ENCODE measurements around the gene IL31RA.

IL31RA gene

DNA sequence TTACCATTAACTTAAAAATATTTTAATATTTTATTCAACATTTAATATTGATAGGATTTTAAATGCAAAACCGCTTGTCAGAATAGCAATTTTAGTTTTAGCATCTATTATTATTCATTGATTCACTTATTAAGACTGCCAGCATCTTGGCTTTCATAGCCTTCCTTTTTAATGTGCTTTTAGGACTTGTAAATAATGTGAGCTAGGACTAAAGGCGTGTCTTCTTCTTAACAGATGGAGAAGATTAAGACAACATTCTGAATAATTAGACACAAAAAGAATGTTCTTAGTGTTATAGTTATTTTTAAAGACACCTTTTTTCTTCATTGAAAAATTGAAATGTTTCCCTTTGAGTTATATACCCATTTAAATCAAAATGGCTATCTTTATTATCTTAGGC, 6.9 kb downstream of the IL31RA start:
- no peak for DNase-seq

DNA sequence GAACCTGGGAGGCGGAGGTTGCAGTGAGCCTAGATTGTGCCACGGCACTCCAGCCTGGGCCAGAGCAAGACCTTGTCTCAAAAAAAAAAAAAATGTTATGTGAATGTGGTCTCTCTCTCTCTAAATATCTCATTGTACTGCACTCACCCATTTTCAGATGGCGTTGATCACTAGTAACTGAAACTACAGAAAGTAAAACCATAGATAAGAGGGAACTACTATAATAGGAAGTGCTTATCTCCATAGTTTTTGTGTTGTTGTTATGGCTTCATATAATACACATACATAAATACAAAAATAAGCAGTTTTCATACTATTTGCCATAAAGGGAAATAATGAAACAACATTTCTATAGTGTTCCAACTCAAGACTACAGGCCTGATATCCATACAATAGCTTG, 9.1 kb downstream of the IL31RA start:
- DNase-seq: no peak

DNA sequence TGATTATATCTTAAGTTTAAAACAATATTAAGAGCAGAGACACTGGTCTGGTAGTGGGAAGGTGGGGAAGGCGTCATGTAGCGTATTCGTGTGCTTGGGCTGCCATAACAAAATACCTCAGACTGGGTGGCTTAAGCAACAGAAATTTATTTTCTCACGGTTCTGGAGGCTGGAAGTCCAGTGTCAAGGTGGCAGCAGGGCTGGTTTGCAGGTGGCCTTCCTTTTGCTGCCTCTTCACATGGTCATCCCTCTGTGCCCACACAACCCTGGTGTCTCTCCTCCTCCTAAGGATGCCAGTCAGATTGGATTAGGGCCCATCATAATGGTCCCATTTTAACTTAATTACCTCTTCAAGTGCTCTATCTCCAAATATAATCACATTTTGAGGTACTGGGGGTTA, 9.6 kb downstream of the IL31RA start:
- no peak for DNase-seq

DNA sequence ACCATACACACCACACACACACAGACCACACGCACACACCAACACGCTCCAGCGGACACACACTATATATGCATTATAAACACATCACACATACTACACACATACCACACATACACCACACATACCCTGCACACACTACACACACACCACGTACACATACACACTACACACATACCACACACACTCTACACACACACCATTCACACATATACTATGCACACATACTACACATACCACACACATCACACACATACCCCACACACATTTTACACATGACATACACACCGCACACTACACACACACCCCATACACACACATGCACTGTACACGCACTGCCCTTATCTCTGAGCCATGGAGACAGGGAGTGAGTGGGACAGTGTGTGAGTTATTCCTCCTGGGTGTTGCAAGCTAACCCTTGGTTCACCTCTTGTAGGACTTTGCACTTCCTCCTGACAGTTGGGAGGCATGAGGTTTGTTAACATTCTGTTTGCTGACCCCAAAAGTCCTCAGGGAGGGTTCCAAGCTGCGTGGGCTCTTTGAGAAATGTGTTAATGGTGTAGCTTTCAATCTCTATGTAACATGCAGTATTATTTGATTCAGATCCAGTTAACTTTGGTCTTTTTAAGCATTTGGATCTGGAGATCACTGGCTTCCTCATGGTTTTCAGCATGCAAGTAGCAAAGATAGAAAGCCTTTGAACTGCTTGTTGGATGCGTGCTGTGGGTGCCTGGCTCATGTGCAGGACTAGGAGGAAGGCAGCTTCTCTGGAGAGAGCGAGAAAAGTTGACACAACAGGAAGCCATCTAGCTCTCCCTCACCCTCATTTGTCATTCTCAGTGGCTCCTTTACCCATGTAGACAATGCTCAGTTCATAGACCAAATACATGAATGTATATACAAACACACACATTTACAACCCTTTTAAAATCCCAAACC, 13.7 kb downstream of the IL31RA start:
- no peak for DNase-seq

DNA sequence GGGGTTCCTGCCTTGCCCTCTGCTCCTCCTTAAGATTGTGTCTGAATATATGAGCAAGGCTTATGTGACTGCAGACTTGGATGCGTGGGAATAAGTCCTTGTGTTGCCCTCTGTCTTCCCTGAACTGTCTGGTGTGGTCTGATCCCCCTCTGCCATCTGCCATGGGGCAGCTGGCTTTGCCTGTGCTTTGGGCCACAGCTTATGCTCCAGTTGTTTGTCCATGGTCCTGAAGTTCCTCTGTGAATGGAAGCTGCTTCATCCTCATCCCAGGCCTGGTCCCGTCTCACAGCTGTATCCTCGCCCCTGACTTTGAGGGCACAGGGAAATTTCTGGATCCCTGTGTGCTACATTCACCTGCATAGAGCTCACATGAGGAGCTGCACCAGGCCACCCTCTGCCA, 14.7 kb downstream of the IL31RA start:
- no peak for DNase-seq

DNA sequence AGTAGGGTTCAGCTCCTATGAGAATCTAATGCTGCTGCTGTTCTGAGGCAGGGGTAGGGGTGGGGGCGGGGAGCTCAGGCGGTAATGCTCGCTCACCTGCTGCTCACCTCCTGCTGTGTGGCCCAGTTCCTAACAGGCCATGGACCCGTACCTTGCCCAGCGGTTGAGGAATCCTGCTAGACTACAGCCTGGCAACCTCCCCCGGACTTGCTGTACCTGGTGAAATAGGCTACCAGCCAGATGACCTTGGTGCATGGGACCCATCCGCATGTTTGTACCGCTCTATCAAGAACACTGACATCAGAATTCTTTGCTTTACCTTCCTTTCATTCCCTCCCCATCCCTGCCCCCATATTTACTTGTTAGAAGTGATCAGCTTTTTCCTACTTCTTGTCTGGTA, 15.3 kb downstream of the IL31RA start:
- DNase-seq: no peak

DNA sequence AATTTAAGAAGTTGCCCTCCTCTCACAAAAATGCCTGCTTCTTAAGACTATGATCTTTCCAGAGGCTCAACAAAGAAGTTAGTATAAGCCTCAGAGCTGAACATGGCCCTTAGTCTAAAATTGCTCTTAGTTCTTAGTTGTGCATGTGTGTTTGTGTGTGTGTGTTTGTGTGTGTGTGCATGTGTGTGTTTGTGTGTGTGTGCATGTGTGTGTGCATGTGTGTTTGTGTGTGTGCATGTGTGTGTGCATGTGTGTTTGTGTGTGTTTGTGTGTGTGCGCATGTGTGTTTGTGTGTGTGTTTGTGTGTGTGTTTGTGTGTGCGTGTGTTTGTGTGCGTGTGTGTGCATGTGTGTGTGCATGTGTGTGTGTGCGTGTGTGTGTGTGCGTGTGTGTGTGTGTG, 15.8 kb downstream of the IL31RA start:
- DNase-seq: no peak

DNA sequence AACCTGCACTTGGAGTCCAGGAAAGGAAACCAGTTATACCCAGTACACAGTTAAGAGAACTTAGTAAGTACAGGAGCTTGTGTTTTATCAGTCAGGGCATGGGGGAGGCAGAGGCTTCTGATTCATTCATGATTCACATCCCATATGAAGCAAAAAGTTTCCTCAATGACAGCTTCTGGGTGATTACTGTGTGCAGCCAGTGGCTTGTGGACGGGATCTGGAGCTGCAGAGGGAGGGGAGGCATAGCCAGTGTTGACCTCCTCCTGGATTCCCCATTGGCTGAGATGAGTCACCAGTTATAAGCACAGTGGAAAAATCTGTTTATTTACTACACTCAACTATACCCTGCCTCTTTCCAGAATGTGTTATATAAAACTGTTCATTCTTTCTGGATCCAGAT, 17.7 kb downstream of the IL31RA start:
- no peak for DNase-seq

DNA sequence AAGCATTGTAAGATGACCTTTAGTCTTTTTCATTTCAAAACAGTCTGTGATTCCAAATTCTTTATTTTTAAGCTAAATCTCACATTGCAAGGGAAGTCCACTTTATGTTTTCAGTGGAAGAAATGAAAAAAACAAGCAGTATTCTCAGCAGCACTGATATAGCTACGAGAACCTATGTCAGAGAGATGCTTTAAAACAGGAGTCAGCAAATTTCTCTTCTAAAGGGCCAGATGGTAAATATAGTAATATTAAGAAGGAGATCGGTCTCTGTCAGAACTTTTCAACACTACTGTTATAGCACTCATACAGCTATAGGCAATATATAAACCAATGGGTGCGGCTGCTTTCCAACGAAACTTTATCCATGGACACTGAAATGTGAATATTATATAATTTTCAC, 18.7 kb downstream of the IL31RA start:
- DNase-seq: no peak

DNA sequence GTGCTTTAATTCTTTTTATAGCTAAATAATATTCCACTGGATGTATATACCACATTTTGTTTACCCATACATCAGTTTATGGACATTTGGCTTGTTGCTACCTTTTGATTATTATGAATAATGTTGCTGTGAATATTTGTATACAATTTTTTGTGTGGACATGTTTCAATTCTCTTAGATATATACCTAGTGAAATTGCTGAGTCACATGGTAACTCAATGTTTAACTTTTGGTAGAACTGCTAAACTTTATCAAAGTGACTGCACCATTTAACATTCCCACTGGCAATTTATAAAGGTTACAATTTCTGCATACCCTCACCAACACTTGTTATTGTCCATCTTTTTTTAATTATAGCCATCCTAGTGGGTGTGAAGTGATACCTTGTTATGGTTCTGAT, 22.1 kb downstream of the IL31RA start:
- DNase-seq: no peak

DNA sequence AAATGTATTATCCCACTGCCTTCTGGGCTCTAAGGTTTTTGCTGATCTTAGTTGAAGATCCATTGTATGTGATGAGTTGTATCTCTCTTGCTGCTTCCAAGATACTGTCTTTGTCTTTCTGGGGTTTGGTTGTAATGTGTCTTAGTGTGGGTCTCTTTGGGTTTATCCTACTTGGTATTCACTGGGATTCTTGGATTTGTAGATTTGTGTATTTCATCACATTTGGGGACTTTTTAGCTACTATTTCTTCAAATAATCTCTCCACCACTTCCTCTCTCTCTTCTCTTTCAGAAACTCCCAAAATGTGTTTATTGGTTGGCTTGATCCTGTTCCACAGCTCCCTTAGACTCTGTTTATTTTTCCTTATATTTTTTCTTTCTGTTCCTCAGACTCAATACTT, 26.5 kb downstream of the IL31RA start:
- no peak for DNase-seq

DNA sequence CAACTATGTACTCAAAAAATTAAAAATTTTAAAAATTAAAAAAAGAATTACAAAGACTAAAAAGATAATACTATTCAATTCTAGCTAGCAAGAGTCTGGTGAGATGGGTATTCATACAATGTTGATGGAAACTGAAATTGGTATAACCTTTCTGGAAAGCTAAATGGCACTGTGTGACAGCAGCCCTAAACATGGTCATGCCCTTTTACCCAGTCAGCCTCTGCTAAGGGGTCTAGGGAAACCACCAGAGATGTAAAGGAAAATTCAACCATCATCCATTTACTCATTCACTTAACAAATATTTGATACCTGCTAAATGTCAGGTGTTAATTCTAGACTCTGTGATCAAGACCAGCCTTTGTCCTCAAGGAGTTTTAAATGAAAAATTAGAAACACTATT, 29.3 kb downstream of the IL31RA start:
- no peak for DNase-seq

DNA sequence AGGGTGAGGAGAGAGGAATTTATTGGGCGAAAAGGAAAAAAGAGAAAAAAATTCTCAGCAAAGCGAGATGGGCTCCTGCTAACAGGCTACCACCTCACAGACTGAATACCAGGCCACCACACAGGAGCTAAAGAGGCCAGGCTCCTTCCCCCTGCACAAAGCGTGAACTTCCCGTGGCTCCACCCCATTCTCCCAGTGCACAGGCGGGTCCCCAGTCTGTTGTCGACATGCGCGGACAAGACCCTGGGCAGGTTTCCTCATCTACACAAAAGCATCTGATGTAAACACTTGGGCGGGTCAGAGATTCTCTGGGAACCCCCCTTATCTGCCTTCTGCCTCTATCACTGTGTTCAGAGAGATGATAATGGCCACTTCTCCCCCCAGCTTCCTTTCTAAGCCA, 34.2 kb downstream of the IL31RA start:
- DNase-seq: no peak

DNA sequence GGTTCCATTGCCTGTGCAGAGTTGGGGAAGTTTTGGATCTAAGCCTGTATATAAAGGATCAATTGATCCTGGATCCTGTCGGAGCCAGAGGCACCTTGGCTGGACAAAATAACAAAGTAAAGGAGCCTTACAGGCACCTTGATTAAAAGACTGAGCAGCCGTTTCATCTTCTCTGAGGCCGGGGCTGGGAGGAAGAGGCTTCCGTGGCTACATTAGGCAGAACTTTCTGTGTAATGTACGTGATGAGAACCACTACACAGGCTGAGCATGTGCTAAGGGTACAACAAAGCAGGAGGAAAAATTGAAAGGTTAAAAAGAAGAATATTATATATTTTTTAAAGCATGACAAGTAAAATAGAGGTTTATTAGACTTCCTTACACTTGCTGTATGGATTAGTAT, 37.0 kb downstream of the IL31RA start:
- no peak for DNase-seq

DNA sequence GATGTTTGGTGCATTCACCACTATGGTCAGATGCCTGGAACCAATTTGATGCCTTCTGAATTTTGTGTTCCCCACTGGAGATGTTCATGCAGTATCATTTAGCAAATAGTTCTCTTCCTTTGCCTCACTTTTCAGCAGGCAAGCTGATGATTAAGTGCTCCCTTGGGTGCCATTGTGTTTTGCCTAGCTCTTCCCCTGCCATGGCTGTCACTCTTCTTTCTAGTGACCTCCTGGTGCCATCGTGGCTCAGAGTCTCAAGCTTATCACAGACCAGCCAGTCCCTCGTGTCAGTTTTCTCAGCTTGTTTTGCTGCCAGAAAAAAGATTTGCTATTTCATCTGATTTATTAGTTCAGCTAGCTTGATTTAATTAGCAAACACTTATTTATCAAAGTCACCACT, 41.3 kb downstream of the IL31RA start:
- DNase-seq: no peak

DNA sequence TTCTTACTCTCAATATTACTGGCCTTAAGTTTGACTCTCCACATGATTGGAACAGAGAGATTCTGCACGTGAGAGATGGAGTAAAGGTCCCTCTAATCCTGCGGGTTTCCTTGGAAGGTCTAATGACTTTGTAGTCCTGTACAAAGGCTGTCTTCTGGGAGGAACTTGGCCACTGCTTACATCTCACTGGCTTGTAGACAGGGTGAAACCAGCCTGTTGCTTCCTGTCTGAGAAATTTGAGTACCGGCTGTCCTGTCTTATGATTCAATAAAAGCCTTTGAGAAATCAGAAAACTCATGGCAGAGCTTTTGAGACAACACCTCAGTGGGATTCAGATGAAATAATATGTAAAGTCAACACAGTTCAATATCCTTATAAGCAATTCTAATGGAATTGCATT, 43.0 kb downstream of the IL31RA start:
- no peak for DNase-seq

DNA sequence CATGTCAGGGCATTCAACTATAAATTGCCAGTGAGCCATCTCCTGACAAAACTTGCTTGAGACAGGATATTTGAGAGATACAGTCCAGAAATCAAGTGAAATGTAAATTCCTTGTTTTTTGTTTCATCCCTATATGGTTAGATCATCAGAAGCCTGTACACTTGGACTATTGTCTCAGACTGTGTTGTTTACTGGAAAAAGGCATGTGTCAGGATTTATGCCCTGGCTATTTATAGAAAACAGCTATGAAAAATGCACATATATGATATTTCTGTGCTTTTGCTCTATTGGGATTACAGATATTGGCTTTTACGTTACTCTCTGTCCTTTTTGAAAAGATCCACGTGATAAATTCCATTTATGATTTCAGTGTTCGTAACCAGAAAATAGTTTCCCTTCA, 44.2 kb downstream of the IL31RA start:
- no peak for DNase-seq

DNA sequence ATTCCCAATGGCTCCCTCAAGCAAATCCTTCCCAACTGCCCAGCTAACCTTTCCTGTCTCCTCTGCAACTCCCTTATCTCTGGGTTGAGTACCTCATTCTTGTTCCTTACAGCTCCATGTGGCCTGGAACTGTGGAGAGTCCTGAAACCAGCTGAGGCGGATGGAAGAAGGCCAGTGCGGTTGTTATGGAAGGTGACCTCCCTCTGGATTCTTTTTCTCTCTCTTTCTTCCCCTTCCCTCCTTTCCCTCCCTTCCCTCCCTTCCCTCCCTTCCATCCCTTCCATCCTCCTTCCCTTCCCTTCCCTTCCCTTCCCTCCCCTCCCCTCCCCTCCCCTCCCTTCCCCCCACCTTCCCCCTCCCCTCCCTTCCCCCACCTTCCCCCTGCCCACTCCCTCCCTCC, 45.1 kb downstream of the IL31RA start:
- no peak for DNase-seq

DNA sequence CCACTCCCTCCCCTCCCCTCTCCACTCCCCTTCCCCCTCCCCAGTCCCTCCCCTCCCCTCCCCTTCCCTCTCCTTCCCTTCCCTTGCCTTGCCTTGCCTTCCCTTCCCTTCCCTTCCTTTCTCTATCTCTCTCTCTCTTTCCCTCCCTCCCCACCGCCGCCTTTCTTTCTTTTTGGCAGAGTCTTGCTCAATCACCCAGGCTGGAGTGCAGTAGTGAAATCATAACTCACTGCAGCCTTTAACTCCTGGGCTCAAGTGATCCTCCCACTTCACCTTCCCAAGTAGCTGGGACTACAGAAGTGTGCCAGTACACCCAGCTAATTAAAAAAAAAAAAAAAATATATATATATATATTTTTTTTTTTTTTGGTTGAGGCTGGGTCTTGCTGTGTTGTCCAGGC, 45.5 kb downstream of the IL31RA start:
- DNase-seq: no peak

DNA sequence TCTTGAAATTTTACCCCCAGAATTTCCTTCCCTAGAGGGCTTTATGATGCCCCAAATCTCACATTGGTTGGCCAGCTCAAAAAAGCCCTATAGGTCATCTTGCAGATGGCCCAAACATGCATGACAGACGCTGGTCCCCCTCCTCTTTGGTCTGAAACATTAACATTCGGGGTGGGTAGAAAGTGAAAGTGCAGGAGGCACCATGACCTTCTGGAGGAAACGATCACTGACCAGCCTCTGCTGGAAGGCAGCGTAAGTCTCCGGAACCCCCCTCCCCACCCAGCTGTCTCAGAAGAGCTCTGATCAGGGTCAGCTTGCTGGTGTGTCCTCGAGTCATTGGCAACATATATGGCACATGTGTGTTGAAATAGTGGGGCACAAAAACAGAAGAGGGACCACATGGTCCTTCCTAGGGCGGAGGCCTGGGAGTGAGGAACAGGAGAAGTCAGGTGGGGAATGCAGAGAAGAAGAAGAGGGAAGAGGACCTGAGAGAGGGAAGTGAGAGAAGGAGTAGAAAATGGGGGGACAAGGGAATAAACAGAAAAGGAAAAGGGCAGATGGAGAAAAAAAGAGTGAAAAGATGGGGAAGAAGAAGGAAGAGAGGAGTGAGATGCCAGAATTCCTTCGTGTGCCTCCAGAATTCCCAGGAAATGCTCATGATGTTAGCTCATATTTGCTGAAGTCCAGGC, 46.2 kb downstream of the IL31RA start:
- DNase-seq: no peak

DNA sequence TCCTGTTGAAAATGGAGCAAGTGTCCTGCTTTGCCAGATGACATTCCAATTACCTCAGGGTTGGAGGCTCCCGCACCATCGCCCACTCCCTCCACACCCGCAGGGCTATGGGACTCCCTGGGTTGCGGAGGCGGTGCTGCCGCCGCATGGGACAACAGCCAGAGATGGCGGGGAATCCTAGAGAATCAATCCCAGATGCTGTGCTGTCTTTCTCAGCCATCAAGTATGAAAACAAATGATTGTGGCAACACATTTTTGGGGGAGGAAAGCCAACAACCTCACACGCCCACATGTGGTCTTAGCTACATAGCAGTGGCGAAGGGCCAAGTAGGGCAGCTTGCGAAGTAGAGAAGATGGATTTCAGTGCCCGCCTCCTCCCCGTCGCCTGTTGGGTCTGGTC, 46.7 kb downstream of the IL31RA start:
- no peak for DNase-seq

DNA sequence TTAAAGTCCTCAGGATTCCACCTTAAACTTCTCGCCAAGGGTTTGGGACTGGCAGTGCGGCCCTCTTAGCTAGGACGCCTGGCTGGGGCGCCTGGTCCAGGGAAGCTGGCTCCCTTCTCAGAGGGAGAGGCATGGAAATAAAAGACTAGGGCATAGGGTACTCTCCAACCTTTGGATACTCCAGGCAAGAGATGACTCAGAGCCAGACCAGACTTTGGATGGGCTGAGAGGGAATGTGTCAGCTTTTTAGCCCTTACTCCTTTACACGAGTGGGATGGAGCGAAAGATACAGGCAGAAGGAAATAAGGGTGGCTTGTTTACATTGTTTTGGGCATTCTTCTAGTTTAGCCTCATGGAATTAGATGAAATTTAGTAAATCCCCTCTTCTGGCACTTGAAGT, 48.2 kb downstream of the IL31RA start:
- no peak for DNase-seq

DNA sequence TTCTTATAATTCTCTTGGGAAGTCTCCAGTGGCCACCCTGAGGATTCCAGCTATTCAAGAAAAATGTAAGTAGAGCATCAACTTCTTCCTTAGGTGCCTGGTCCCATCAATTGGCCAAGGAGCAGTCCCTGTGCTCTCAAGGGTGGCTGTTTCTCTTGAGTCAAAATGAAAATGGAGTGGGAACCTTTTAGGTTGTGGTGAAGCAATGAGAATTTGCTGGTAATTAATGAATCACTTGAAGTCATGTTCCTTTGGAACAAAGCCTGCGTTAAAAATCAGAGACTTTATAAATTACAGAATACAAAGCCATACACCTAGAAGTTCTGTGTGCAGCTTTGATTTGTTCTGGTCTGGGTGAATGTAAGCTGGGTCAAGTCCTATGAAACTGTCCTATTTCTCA, 48.9 kb downstream of the IL31RA start:
- no peak for DNase-seq
